ENCODE measurements around the gene CDKN2D. TPM values are rescaled to one million over a fixed set of nuclear protein-coding genes. Genes with fewer than 3 reads are reported as not detected.
A peak's percentile ranks its signal among the peaks of the same experiment; 100 is the strongest.

CDKN2D gene
- 2.6 and 2.7 TPM in 2 replicates for polyA plus RNA-seq (2013)

DNA sequence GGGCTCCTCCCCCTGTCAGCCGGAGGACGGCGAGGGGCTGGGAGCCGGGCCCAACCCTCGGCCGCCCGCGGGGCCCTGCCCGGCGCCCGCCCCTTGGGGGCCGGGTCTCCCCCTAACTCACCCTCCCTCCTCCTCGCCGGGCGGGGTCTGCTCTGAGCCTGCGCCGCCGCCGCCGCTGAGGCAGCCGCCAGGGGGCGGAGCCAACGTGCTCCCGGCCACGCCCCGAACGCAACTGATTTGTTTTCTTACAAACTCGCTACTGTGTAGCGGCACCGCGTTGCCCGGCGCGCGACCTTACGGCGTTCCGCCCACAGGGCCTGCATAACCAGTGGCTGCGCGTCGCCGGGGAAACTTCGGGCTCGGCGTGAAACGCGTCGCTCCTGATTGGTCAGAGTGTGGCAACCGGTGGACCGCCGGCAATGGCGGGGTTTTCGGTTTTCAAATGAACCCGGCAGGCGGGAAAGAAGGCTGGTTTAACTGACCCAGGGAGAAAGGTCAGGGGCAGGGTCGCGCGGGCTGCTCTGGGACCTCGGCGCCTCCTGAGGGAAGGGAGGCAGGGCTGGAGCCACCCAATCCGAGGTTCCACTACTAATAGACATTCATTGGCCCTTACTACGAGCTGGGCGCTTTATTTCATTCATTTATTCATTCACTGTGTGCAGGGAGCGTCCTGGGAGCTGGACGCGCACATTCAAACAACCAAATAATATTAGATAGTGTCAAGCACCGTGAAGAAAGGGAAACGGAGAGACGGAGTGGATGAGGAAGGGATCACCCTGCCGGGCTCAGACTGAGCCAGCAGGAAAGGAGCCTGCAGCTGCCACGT, at the start of gene CDKN2D:
Gene CDKN2D (minus strand): TSS at position 154 of the 826 bp plus-strand sequence. CDS start 326 bp downstream, outside the sequence.
- H2AK5ac ChIP-seq (ENCODE audit: low read length), result no peak within 1 kb of the TSS
- H3K36me3 ChIP-seq (ENCODE audit: control insufficient read depth in 1 of 2, insufficient read depth in 2 of 2, low read length in 2 of 2), result peaks cover under 1 to 3% of the 10 kb centered on the region in 2 experiments
- no peak within 1 kb of the TSS for H3K4ac ChIP-seq (ENCODE audit: low read depth, low read length)
- no CpG with 5 or more reads among the region's 71 CpGs for WGBS (ENCODE audit: extremely low coverage, insufficient coverage, insufficient read length)
- peak within 1 kb of the TSS; percentile 2 for H4K91ac ChIP-seq (ENCODE audit: low read depth, low read length)
- H2BK5ac ChIP-seq (ENCODE audit: low read depth, low read length, poor library complexity), result peak within 1 kb of the TSS; percentile 1
- DNase-seq, result peak; percentile 99 to 100
- H3K4me1 ChIP-seq (ENCODE audit: control insufficient read depth in 1 of 2, insufficient read depth in 2 of 2, low read length in 2 of 2), result peaks cover 9 to 14% of the 10 kb centered on the region in 2 experiments
- peak within 1 kb of the TSS; percentile 85 for H3K4me2 ChIP-seq (ENCODE audit: low read length)
- H3K79me2 ChIP-seq (ENCODE audit: control insufficient read depth, insufficient read depth, low read length, poor library complexity), result peaks cover 9% of the 10 kb centered on the region
- H3K27ac ChIP-seq (ENCODE audit: low read depth, low read length), result peak within 1 kb of the TSS; percentile 62
- H3K18ac ChIP-seq (ENCODE audit: low read length), result peak within 1 kb of the TSS; percentile 43
- peak within 1 kb of the TSS; percentile 49 for H3K14ac ChIP-seq (ENCODE audit: low read length)
- H3K79me1 ChIP-seq (ENCODE audit: low read length), result peaks cover 9% of the 10 kb centered on the region
- H4K12ac ChIP-seq (ENCODE audit: low read depth, low read length), result no peak within 1 kb of the TSS
- no peak within 1 kb of the TSS for H3K23ac ChIP-seq (ENCODE audit: low read length)
- peak within 1 kb of the TSS; percentile 81 for H2AFZ ChIP-seq (ENCODE audit: insufficient read depth, low read length, poor library complexity)
- no peak within 1 kb of the TSS for H2BK120ac ChIP-seq (ENCODE audit: insufficient read depth, low read length, poor library complexity)
- H4K8ac ChIP-seq (ENCODE audit: low read depth, low read length), result peak within 1 kb of the TSS; percentile 5
- peak within 1 kb of the TSS; percentile 60 for H3K9ac ChIP-seq (ENCODE audit: low read length)
- H3K27me3 ChIP-seq (ENCODE audit: insufficient read depth, low read length), result no peaks in the 10 kb centered on the region
- H2BK12ac ChIP-seq (ENCODE audit: low read length), result no peak within 1 kb of the TSS
- peak within 1 kb of the TSS; percentile 73 for H3K4me3 ChIP-seq (ENCODE audit: low read depth, low read length)
- H3K9me3 ChIP-seq (ENCODE audit: insufficient read depth, low read depth, low read length), result peaks cover 2% of the 10 kb centered on the region

- no peak overlapping the region for H2AK5ac ChIP-seq (ENCODE audit: low read length)
- H2BK5ac ChIP-seq (ENCODE audit: low read depth, low read length, poor library complexity), result peak overlapping the region; percentile 5
- peak overlapping the region; percentile 53 for H4K91ac ChIP-seq (ENCODE audit: low read depth, low read length)
- no peak overlapping the region for H3K4me3 ChIP-seq (ENCODE audit: low read depth, low read length)
- H3K79me1 ChIP-seq (ENCODE audit: low read length), result peaks cover 13% of the 10 kb centered on the region
- H3K27ac ChIP-seq (ENCODE audit: low read depth, low read length), result peak overlapping the region; percentile 79
- H3K14ac ChIP-seq (ENCODE audit: low read length), result peak overlapping the region; percentile 28
- no peak overlapping the region for H3K4ac ChIP-seq (ENCODE audit: low read depth, low read length)
- H4K12ac ChIP-seq (ENCODE audit: low read depth, low read length), result no peak overlapping the region
- peak overlapping the region; percentile 15 for H2BK120ac ChIP-seq (ENCODE audit: insufficient read depth, low read length, poor library complexity)
- H3K4me1 ChIP-seq (ENCODE audit: control insufficient read depth in 1 of 2, insufficient read depth in 2 of 2, low read length in 2 of 2), result peaks cover 15 to 16% of the 10 kb centered on the region in 2 experiments
- no CpG with 5 or more reads among the region's 15 CpGs for WGBS (ENCODE audit: extremely low coverage, insufficient coverage, insufficient read length)
- H3K18ac ChIP-seq (ENCODE audit: low read length), result peak overlapping the region; percentile 12
- peaks cover 2 to 7% of the 10 kb centered on the region in 2 experiments for H3K36me3 ChIP-seq (ENCODE audit: control insufficient read depth in 1 of 2, insufficient read depth in 2 of 2, low read length in 2 of 2)
- no peaks in the 10 kb centered on the region for H3K27me3 ChIP-seq (ENCODE audit: insufficient read depth, low read length)
- H3K4me2 ChIP-seq (ENCODE audit: low read length), result peak overlapping the region; percentile 3
- no peaks in the 10 kb centered on the region for H3K79me2 ChIP-seq (ENCODE audit: control insufficient read depth, insufficient read depth, low read length, poor library complexity)
- no peaks in the 10 kb centered on the region for H3K9me3 ChIP-seq (ENCODE audit: insufficient read depth, low read depth, low read length)
- no peak overlapping the region for H4K8ac ChIP-seq (ENCODE audit: low read depth, low read length)
- no peak overlapping the region for H3K9ac ChIP-seq (ENCODE audit: low read length)
- no peak overlapping the region for H3K23ac ChIP-seq (ENCODE audit: low read length)
- H2AFZ ChIP-seq (ENCODE audit: insufficient read depth, low read length, poor library complexity), result no peak overlapping the region
- DNase-seq, result peak; percentile 92 to 97
- H2BK12ac ChIP-seq (ENCODE audit: low read length), result peak overlapping the region; percentile 25
Measured at GRCh38 chr19:10617409-10618121, 48.8 kb upstream of the CDKN2D start.

- Histone ChIP-seq H3K27ac (ENCODE audit: low read depth, low read length) (no peak overlapping the region), H3K4me2 (ENCODE audit: low read length) (no peak overlapping the region), H2BK12ac (ENCODE audit: low read length) (no peak overlapping the region), H3K18ac (ENCODE audit: low read length) (no peak overlapping the region), H3K79me2 (ENCODE audit: control insufficient read depth, insufficient read depth, low read length, poor library complexity) (no peaks in the 10 kb centered on the region), H2BK5ac (ENCODE audit: low read depth, low read length, poor library complexity) (no peak overlapping the region), H2AK5ac (ENCODE audit: low read length) (no peak overlapping the region), H4K91ac (ENCODE audit: low read depth, low read length) (peak overlapping the region; percentile 31), H3K79me1 (ENCODE audit: low read length) (peaks cover 11% of the 10 kb centered on the region), H4K12ac (ENCODE audit: low read depth, low read length) (no peak overlapping the region), H2BK120ac (ENCODE audit: insufficient read depth, low read length, poor library complexity) (no peak overlapping the region), H3K27me3 (ENCODE audit: insufficient read depth, low read length) (no peaks in the 10 kb centered on the region), H3K9me3 (ENCODE audit: insufficient read depth, low read depth, low read length) (no peaks in the 10 kb centered on the region), H3K4me3 (ENCODE audit: low read depth, low read length) (no peak overlapping the region), H4K8ac (ENCODE audit: low read depth, low read length) (no peak overlapping the region), H3K14ac (ENCODE audit: low read length) (no peak overlapping the region), H3K23ac (ENCODE audit: low read length) (no peak overlapping the region), H3K36me3 (ENCODE audit: control insufficient read depth in 1 of 2, insufficient read depth in 2 of 2, low read length in 2 of 2) (peaks cover 2 to 8% of the 10 kb centered on the region in 2 experiments), H3K4me1 (ENCODE audit: control insufficient read depth in 1 of 2, insufficient read depth in 2 of 2, low read length in 2 of 2) (peaks cover 10 to 11% of the 10 kb centered on the region in 2 experiments), H3K4ac (ENCODE audit: low read depth, low read length) (no peak overlapping the region), H3K9ac (ENCODE audit: low read length) (no peak overlapping the region), H2AFZ (ENCODE audit: insufficient read depth, low read length, poor library complexity) (no peak overlapping the region)
- no peak for DNase-seq
- no CpG with 5 or more reads among the region's 14 CpGs for WGBS (ENCODE audit: extremely low coverage, insufficient coverage, insufficient read length)
Measured at GRCh38 chr19:10615429-10616023, 46.7 kb upstream of the CDKN2D start.

DNA sequence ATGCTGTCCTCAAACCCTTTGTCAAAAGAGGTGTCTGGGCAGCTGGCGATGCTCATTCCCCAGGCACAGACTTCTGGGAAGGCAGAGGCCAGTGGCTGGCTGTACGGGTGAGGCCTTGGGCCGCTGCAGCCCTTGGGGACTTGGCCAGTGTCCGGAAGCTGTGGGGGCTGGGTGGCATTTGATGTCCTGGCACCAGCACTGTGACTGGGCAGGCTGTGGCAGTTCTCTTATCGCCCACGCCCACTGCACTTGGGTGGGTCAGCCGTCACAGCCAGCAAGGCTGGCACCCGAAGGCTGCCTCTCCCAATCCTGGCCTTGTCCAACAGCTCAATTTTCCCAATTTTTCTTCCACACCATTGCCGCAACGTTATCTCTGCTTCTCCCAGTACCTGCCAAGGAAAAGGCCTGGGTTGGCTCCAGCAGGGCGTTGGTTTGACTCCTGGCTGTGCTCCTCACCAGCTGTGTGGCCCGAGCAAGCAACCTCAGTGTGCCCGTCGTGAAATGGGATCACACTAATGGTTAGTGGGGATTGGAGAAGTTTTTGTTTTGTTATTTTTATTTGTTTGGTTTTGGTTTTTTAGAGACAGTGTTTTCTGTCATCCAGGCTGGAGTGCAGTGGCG, 43.8 kb upstream of the CDKN2D start:
- H3K27me3 ChIP-seq (ENCODE audit: insufficient read depth, low read length), result no peaks in the 10 kb centered on the region
- H3K4me2 ChIP-seq (ENCODE audit: low read length), result no peak overlapping the region
- H2BK120ac ChIP-seq (ENCODE audit: insufficient read depth, low read length, poor library complexity), result no peak overlapping the region
- no peak for DNase-seq
- H3K79me2 ChIP-seq (ENCODE audit: control insufficient read depth, insufficient read depth, low read length, poor library complexity), result no peaks in the 10 kb centered on the region
- H3K9ac ChIP-seq (ENCODE audit: low read length), result no peak overlapping the region
- H3K14ac ChIP-seq (ENCODE audit: low read length), result no peak overlapping the region
- no peak overlapping the region for H2AK5ac ChIP-seq (ENCODE audit: low read length)
- no peak overlapping the region for H3K4me3 ChIP-seq (ENCODE audit: low read depth, low read length)
- no CpG with 5 or more reads among the region's 15 CpGs for WGBS (ENCODE audit: extremely low coverage, insufficient coverage, insufficient read length)
- H3K4me1 ChIP-seq (ENCODE audit: control insufficient read depth in 1 of 2, insufficient read depth in 2 of 2, low read length in 2 of 2), result peaks cover 6 to 7% of the 10 kb centered on the region in 2 experiments
- peaks cover 2 to 6% of the 10 kb centered on the region in 2 experiments for H3K36me3 ChIP-seq (ENCODE audit: control insufficient read depth in 1 of 2, insufficient read depth in 2 of 2, low read length in 2 of 2)
- H3K4ac ChIP-seq (ENCODE audit: low read depth, low read length), result no peak overlapping the region
- no peak overlapping the region for H2AFZ ChIP-seq (ENCODE audit: insufficient read depth, low read length, poor library complexity)
- H3K27ac ChIP-seq (ENCODE audit: low read depth, low read length), result no peak overlapping the region
- H2BK5ac ChIP-seq (ENCODE audit: low read depth, low read length, poor library complexity), result no peak overlapping the region
- H3K9me3 ChIP-seq (ENCODE audit: insufficient read depth, low read depth, low read length), result no peaks in the 10 kb centered on the region
- no peak overlapping the region for H3K18ac ChIP-seq (ENCODE audit: low read length)
- H4K91ac ChIP-seq (ENCODE audit: low read depth, low read length), result no peak overlapping the region
- peaks cover 5% of the 10 kb centered on the region for H3K79me1 ChIP-seq (ENCODE audit: low read length)
- no peak overlapping the region for H2BK12ac ChIP-seq (ENCODE audit: low read length)
- no peak overlapping the region for H3K23ac ChIP-seq (ENCODE audit: low read length)
- H4K8ac ChIP-seq (ENCODE audit: low read depth, low read length), result no peak overlapping the region
- H4K12ac ChIP-seq (ENCODE audit: low read depth, low read length), result no peak overlapping the region

Measured in trophoblast cell (in vitro differentiated cells and primary cell).